Esophagus muscularis mucosa (tissue), 4 donors: Measurements from ENCODE around the gene KANK3. TPM values are rescaled to one million over a fixed set of nuclear protein-coding genes. Genes with fewer than 3 reads are reported as not detected.

Source experiments
- DNase-seq: peaks from one replicate; pipeline ENCODE4 v3.0.0-alpha.2; 2017; ENCODE audit errors: extremely low spot score
- H3K27ac ChIP-seq, 4 donors: fragments of 200-600 bp; sonication (generic); replicated peaks in 1 of 4; 1 replicate in 3 of 4; 2 replicates in 1 of 4; pipeline ENCODE4 v1.5.1; 2016 to 2019; ENCODE audit warnings: mild to moderate bottlenecking in 1 of 4
- H3K27me3 ChIP-seq, 4 donors: fragments of 200-600 bp; sonication (generic); one replicate each; pipeline versions ENCODE4 v1.5.1 to v1.6.0; 2016 to 2019
- H3K36me3 ChIP-seq, 4 donors: fragments of 200-600 bp; sonication (generic); one replicate each; pipeline ENCODE4 v1.5.1; 2016 to 2019
- H3K4me1 ChIP-seq, 4 donors: fragments of 200-600 bp; sonication (generic); one replicate each; pipeline ENCODE4 v1.5.1; 2016 to 2019
- H3K4me3 ChIP-seq, 4 donors: fragments of 200-600 bp; sonication (generic); 1 replicate in 2 of 4; 2 replicates in 2 of 4; pipeline ENCODE4 v1.5.1; 2016 to 2019; ENCODE audit warnings: mild to moderate bottlenecking in 4 of 4, moderate library complexity in 1 of 4
- H3K9me3 ChIP-seq, 4 donors: fragments of 200-600 bp; sonication (generic); 1 replicate in 3 of 4; 2 replicates in 1 of 4; pipeline ENCODE4 v1.5.1; 2016 to 2019
- EP300 ChIP-seq: sonication (generic); formaldehyde crosslinking; IDR thresholded peaks from one replicate; pipeline ENCODE4 v1.6.1; 2017; ENCODE audit warnings: antibody characterized with exemption
- POLR2A ChIP-seq: fragments of 450-650 bp; IDR thresholded peaks from one replicate; pipeline ENCODE4 v1.6.1; 2017; ENCODE audit warnings: antibody characterized with exemption, moderate library complexity, mild to moderate bottlenecking, low read depth
- POLR2AphosphoS5 ChIP-seq, 2 donors: sonication (generic); formaldehyde crosslinking; IDR thresholded peaks; one replicate each; pipeline ENCODE4 v1.6.1; 2017; ENCODE audit warnings: antibody characterized with exemption in 2 of 2
- WGBS: methylation state at CpG from one replicate; pipeline ENCODE4 v1.1.5; 2018; 5-methylcytosine and 5-hydroxymethylcytosine counted together
- intact Hi-C: fragments of 100-400 bp; cut with DNase I; formaldehyde crosslinking; loops from one replicate; pipeline ENCODE4 v1.15.1; 2023
- total RNA-seq, 4 donors: library from RNA; depleted of rRNA; stranded (reverse); fragments of >200 nt; gene quantifications; one replicate each; pipeline versions ENCODE4 v1.1.0 to v1.2.1, GENCODE V29; 2016
- TF ChIP-seq, protein P1 (sequence below), 3 experiments: fragments of 200-600 bp in 2 of 3; fragments of 450-650 bp in 1 of 3; sonication (generic) in 2 of 3; IDR thresholded peaks; one replicate each; pipeline ENCODE4 v1.5.1; 2017 to 2019; ENCODE audit warnings: antibody characterized with exemption in 3 of 3, mild to moderate bottlenecking in 2 of 3, moderate library complexity in 1 of 3

Gene KANK3
- total RNA-seq, 4 donors from 2014 or later: 23.7 to 36.0 (median 30.0) TPM

DNA sequence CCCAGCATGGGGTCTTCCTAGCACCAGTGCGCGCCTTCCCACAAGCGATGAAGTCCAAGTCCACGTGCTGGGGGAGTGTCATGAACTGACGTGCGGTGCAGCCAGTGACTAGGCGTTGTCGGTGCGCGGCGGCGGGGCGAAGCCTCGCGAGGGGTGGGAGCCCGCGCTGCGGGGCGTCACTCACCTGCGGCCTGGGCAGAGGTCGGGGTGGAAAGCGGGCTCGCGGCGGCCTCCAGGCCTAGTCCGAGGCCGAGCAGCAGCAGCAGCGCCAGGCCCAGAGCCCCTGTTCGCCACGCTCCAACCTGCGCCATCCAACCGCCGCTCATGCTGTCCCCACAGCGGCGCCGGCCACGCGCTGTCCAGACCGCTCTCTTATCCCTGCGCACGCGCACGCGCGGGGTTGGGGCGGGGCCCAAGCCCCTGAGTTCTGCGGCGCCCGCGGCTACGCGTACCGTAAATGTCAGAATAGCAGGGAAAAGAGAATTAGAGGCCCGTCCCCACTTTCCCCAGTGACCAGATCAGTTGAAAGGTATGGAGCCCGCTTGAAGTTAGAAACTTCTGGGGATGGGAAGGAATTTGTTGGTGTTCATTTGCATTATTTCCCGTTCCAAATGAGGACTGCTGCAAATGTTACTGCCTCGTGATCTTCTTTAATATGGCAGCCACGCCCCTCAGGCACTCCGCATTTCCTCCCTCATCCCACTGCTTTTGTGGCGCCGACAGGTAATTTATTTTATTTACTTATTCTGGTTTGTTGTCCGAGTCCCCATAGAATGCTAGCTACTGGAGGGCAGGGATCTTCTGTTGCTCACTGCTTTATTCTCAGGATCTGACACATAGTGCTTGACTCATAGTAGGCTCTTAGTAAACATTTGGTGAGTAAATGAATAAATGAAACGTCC, 34.8 kb downstream of the KANK3 start, which contains the start of gene CD320:
TSS of gene CD320 (minus strand) at position 394 of the 902 bp plus-strand sequence. CDS start at position 326, 68 bp downstream.
- 0% methylated on average over 15 of the region's 63 CpGs for WGBS
- intact Hi-C loops: no loop called here
- H3K9me3 ChIP-seq: no peaks in the 10 kb centered on the region
- peaks cover 20 to 52% (median 39%) of the 10 kb centered on the region in 4 donors for H3K36me3 ChIP-seq
- H3K4me3 ChIP-seq: peak within 1 kb of the TSS; percentile 62 to 83 (median 68)
- H3K27me3 ChIP-seq: no peaks in the 10 kb centered on the region
- TF ChIP-seq EP300: no peak
- peak; percentile 78 to 89 for TF ChIP-seq POLR2AphosphoS5 (IDR thresholded peaks at IDR 0.05)
- H3K27ac ChIP-seq: peak within 1 kb of the TSS; percentile 71 to 82 (median 80)
- H3K4me1 ChIP-seq: peaks cover 42 to 51% (median 46%) of the 10 kb centered on the region in 4 donors
- DNase-seq: peak; percentile 96

DNA sequence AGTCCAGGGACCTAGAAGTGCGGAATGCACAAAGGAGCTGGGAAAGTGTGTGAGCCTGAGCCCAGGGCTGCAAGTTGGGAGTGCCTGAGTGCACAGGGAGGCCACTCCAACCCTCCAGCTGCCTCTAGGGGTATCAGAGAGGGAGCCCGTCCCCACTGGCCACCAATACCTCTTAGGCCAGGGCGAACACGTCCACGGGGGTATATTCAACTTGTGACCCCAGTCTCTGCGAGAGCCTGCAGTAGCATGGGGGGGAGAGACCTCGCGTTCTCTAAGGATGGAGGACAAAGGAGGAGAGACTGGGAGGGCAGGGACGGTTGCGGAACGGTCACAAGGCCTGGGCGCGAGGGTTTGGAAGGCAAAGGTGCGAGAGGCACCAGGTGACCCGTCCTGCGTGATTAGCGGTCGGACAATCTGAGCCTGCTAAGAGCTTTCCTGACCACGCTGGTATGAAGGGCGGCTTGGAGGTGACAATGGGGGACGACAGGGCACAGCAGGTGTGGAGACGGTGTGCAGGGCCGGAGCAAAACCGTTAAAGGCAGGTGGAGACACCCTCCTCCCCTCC, 35.6 kb downstream of the KANK3 start:
- DNase-seq: no peak
- no peaks in the 10 kb centered on the region for H3K27me3 ChIP-seq
- H3K9me3 ChIP-seq: no peaks in the 10 kb centered on the region
- H3K4me3 ChIP-seq: peak overlapping the region; percentile 62 to 83 (median 68)
- intact Hi-C loops: no loop called here
- 15% methylated on average over 15 of the region's 24 CpGs for WGBS
- H3K36me3 ChIP-seq: peaks cover 17 to 47% (median 37%) of the 10 kb centered on the region in 4 donors
- H3K27ac ChIP-seq: peak overlapping the region; percentile 71 to 82 (median 80)
- peaks cover 46 to 53% (median 47%) of the 10 kb centered on the region in 4 donors for H3K4me1 ChIP-seq
- TF ChIP-seq POLR2A (no peak), POLR2AphosphoS5 (IDR thresholded peaks at IDR 0.05) (no peak), EP300 (no peak)
- TF ChIP-seq, protein P1, sequence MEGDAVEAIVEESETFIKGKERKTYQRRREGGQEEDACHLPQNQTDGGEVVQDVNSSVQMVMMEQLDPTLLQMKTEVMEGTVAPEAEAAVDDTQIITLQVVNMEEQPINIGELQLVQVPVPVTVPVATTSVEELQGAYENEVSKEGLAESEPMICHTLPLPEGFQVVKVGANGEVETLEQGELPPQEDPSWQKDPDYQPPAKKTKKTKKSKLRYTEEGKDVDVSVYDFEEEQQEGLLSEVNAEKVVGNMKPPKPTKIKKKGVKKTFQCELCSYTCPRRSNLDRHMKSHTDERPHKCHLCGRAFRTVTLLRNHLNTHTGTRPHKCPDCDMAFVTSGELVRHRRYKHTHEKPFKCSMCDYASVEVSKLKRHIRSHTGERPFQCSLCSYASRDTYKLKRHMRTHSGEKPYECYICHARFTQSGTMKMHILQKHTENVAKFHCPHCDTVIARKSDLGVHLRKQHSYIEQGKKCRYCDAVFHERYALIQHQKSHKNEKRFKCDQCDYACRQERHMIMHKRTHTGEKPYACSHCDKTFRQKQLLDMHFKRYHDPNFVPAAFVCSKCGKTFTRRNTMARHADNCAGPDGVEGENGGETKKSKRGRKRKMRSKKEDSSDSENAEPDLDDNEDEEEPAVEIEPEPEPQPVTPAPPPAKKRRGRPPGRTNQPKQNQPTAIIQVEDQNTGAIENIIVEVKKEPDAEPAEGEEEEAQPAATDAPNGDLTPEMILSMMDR (IDR thresholded peaks at IDR 0.05): no peak

DNA sequence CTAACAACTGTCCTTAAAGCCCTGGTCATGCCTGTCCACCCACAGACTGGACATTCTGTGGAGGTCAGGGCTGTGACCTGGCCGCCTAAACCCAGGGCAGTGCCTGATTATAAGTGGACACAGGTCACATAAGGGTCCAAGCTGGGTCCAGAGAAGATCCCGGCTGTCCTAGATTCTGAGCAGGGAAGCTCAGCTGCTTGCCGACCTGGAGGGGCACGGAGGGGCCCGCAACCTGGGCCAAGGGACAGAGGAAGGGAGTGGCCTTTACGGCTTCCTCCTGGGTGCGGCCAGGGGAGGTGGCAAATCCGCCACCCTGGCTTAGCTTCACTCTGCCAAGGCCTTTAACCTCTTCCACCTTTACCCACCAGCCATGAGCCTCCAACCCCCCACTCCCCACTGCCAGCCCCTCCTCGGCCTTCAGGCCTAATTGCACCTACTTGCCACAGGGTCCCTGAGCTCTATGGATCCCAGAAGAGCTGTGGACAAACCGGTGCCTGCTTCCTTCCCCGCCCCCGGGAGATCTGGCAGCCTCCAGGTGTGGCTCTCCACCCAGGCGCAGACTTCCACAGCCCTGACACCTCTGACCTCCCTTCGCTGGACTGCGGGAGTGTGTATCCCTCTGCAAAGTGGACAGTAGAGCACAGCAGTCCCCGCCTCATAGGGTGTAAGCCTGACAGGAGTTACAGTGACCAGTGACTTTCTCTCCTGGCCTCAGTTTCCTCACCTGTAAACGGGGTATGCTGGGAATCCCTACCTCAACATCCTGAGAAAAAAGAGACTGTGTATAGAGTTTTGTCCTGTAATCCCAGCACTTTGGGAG, 36.6 kb downstream of the KANK3 start:
- H3K27ac ChIP-seq: peak overlapping the region in 2 of 4 donors; percentile 34 to 82
- intact Hi-C loops: no loop called here

DNA sequence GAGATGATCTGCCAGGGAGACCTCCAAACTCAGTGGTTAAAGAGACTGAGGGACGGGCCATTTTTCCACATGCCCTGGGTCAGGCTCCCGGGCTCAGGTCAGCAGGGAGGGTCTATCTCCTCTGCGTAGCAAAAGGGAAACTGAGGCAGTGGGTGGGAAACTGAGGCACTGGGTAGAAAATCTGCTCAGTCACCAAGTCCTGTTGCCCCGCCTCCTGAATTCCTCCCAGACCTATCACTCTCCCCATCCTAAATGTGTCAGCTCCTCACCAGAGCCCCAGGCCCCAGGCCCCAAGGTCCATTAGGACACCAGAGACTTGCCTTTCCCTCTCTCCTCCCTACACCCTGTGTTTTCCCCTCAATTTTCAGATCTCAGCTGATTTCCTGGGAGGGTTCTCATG, 37.3 kb downstream of the KANK3 start:
- H3K4me3 ChIP-seq: no peak overlapping the region
- 97% methylated on average over 4 of the region's 4 CpGs for WGBS
- no peaks in the 10 kb centered on the region for H3K27me3 ChIP-seq
- H3K9me3 ChIP-seq: no peaks in the 10 kb centered on the region
- TF ChIP-seq, protein P1 (IDR thresholded peaks at IDR 0.05): no peak
- no peak for TF ChIP-seq POLR2A
- no peak for DNase-seq
- H3K4me1 ChIP-seq: peaks cover 38 to 50% (median 47%) of the 10 kb centered on the region in 4 donors
- intact Hi-C loops: no loop called here
- H3K36me3 ChIP-seq: peaks cover 14 to 40% (median 32%) of the 10 kb centered on the region in 4 donors
- peak overlapping the region in 2 of 4 donors; percentile 34 to 82 for H3K27ac ChIP-seq

More for the DNA sequence above, 36.6 kb downstream of the KANK3 start:
- no peaks in the 10 kb centered on the region for H3K9me3 ChIP-seq
- peaks cover 18 to 47% (median 39%) of the 10 kb centered on the region in 4 donors for H3K36me3 ChIP-seq
- DNase-seq: no peak
- no peaks in the 10 kb centered on the region for H3K27me3 ChIP-seq
- 69% methylated on average over 10 of the region's 17 CpGs for WGBS
- TF ChIP-seq POLR2AphosphoS5 (IDR thresholded peaks at IDR 0.05) (no peak), POLR2A (no peak), EP300 (no peak)
- TF ChIP-seq, protein P1 (IDR thresholded peaks at IDR 0.05): no peak
- peaks cover 40 to 50% (median 50%) of the 10 kb centered on the region in 4 donors for H3K4me1 ChIP-seq
- H3K4me3 ChIP-seq: peak overlapping the region in 2 of 4 donors; percentile 62 to 83
